ENCODE measurements around the gene TRIO.

TRIO gene

DNA sequence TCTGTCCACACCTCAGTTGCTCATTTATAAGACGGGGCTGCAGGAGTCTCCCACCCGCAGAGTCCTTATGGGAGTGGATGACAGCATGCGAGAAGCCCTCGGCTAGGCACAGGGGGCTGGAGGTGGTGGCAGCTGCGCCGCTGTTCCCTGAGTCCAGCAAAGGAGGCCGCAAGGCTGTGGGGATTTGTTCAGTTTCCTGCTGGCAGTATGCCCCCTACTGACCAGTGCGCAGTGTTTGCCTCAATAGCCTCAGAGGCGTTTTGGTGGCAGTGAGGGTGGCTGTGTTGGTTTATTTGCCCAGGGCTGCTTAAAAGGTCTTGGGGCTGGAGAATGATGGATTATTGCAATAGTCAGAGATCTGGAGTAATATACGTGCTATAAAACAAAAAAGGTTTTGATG, 262.1 kb downstream of the TRIO start:
- H2BK5ac ChIP-seq (ENCODE audit: low read length) = no peak overlapping the region
- H3K4me1 ChIP-seq (ENCODE audit: control insufficient read depth in 2 of 2, insufficient read depth in 1 of 2, low read depth in 1 of 2, low read length in 2 of 2) = peaks cover 0 to 4% of the 10 kb centered on the region in 2 donors

DNA sequence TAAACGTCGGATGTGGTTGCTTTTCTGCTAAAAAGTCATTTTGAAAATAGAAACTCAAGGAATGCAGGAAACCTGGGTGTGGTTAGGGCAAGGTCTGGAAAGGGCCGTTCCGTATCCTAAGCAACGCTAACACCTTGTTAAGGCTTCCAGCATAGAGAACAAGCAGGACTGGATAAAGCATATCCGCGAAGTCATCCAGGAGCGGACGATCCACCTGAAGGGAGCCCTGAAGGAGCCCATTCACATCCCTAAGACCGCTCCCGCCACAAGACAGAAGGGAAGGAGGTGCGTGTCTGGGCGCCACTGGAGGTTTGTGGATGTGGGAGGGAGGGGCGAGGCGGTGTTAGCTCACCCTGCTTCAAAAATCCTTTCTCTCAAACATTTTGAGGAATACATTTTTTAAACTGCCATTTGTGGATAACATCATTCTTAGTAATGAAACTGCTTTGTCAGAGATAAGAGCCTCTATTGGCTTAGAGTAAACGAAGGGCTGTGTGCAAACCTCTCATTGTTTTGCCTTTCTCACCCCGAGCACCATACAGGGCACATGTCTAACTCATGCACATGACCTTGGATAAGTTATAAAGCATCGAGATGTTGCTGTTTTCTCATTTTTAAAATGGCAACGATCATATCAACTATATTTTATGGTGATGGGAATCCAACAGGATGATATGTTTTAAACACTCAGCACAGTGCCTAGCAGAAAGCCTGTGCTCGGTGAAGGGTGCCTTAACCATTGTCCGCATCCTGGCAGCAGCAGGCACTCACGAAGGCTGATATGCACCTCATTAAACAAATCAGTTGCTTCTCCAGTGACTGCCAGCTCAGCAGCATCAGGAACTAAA, 262.8 kb downstream of the TRIO start:
- no CpG with 5 or more reads among the region's 22 CpGs for WGBS, 2 donors (ENCODE audit: extremely low coverage in 2 of 2, insufficient read length in 2 of 2, insufficient replicate concordance in 1 of 2)
- no peaks in the 10 kb centered on the region for H3K4me1 ChIP-seq (ENCODE audit: control insufficient read depth in 2 of 2, insufficient read depth in 1 of 2, low read depth in 1 of 2, low read length in 2 of 2)

More for the DNA sequence above, 262.1 kb downstream of the TRIO start:
- DNase-seq (ENCODE audit: low spot score) = no peak
- no CpG with 5 or more reads among the region's 10 CpGs for whole genome bisulfite sequencing, 2 donors (ENCODE audit: extremely low coverage in 2 of 2, insufficient read length in 2 of 2, insufficient replicate concordance in 1 of 2)
- Histone ChIP-seq H3K36me3 (replicated peaks in 1 of 2; ENCODE audit: control insufficient read depth in 2 of 2, insufficient read depth in 2 of 2, low read length in 2 of 2) (peaks cover 26 to 84% of the 10 kb centered on the region in 2 donors), H3K9me3 (replicated peaks in 1 of 2; ENCODE audit: control insufficient read depth in 2 of 2, insufficient read depth in 1 of 2, low read depth in 1 of 2, low read length in 2 of 2) (no peaks in the 10 kb centered on the region), H2AFZ (ENCODE audit: low read length) (no peak overlapping the region), H3K27ac (replicated peaks; ENCODE audit: low read length) (no peak overlapping the region), H2AK5ac (ENCODE audit: low read depth, low read length) (no peak overlapping the region), H3K14ac (ENCODE audit: low read length) (no peak overlapping the region), H3K27me3 (ENCODE audit: control insufficient read depth in 3 of 3, insufficient read depth in 3 of 3, low read depth in 1 of 3, low read length in 3 of 3) (peaks cover 0 to 1% (median 0%) of the 10 kb centered on the region in 3 experiments), H3K4me3 (ENCODE audit: low read length in 2 of 2) (no peak overlapping the region), H3K79me1 (ENCODE audit: low read depth, low read length) (peaks cover 4% of the 10 kb centered on the region), H3K23ac (ENCODE audit: low read depth, low read length, poor library complexity) (no peak overlapping the region), H2BK15ac (ENCODE audit: low read length) (no peak overlapping the region), H4K8ac (ENCODE audit: low read depth, low read length) (no peak overlapping the region), H3K18ac (ENCODE audit: low read length) (no peak overlapping the region), H3K9ac (ENCODE audit: low read depth, low read length, poor library complexity) (no peak overlapping the region), H2BK120ac (ENCODE audit: low read depth, low read length) (no peak overlapping the region), H2BK12ac (ENCODE audit: low read length) (no peak overlapping the region), H3K4ac (ENCODE audit: low read length) (no peak overlapping the region), H4K91ac (ENCODE audit: low read depth, low read length, poor library complexity) (no peak overlapping the region), H3K4me2 (ENCODE audit: insufficient read depth, low read length, poor library complexity, severe bottlenecking) (no peak overlapping the region)

DNA sequence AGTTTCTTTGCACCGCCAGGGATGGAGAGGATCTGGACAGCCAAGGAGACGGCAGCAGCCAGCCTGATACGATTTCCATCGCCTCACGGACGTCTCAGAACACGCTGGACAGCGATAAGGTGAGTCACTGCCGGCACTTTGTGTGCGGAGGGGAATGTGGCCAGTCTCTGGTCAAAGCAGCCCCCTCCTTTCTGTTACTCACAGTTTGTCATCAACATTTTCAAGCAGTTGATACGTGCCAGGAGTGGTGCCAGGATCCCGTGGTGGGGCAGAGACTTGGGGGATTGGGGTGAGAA, 263.4 kb downstream of the TRIO start:
- Histone ChIP-seq H3K23ac (ENCODE audit: low read depth, low read length, poor library complexity) (no peak overlapping the region), H3K36me3 (replicated peaks in 1 of 2; ENCODE audit: control insufficient read depth in 2 of 2, insufficient read depth in 2 of 2, low read length in 2 of 2) (peaks cover 26 to 84% of the 10 kb centered on the region in 2 donors), H2BK15ac (ENCODE audit: low read length) (no peak overlapping the region), H2AK5ac (ENCODE audit: low read depth, low read length) (no peak overlapping the region), H2BK5ac (ENCODE audit: low read length) (no peak overlapping the region), H2AFZ (ENCODE audit: low read length) (no peak overlapping the region), H3K14ac (ENCODE audit: low read length) (no peak overlapping the region), H3K27ac (replicated peaks; ENCODE audit: low read length) (no peak overlapping the region), H3K79me1 (ENCODE audit: low read depth, low read length) (peaks cover 4% of the 10 kb centered on the region), H3K4ac (ENCODE audit: low read length) (no peak overlapping the region), H3K27me3 (ENCODE audit: control insufficient read depth in 3 of 3, insufficient read depth in 3 of 3, low read depth in 1 of 3, low read length in 3 of 3) (peaks cover 0 to 1% (median 0%) of the 10 kb centered on the region in 3 experiments), H4K8ac (ENCODE audit: low read depth, low read length) (no peak overlapping the region), H2BK120ac (ENCODE audit: low read depth, low read length) (no peak overlapping the region), H3K4me2 (ENCODE audit: insufficient read depth, low read length, poor library complexity, severe bottlenecking) (no peak overlapping the region), H2BK12ac (ENCODE audit: low read length) (no peak overlapping the region), H3K4me1 (ENCODE audit: control insufficient read depth in 2 of 2, insufficient read depth in 1 of 2, low read depth in 1 of 2, low read length in 2 of 2) (no peaks in the 10 kb centered on the region), H4K91ac (ENCODE audit: low read depth, low read length, poor library complexity) (no peak overlapping the region), H3K9me3 (replicated peaks in 1 of 2; ENCODE audit: control insufficient read depth in 2 of 2, insufficient read depth in 1 of 2, low read depth in 1 of 2, low read length in 2 of 2) (no peaks in the 10 kb centered on the region), H3K18ac (ENCODE audit: low read length) (no peak overlapping the region), H3K4me3 (ENCODE audit: low read length in 2 of 2) (no peak overlapping the region), H3K9ac (ENCODE audit: low read depth, low read length, poor library complexity) (no peak overlapping the region)
- WGBS, 2 donors (ENCODE audit: extremely low coverage in 2 of 2, insufficient read length in 2 of 2, insufficient replicate concordance in 1 of 2) = no CpG with 5 or more reads among the region's 12 CpGs
- DNase-seq (ENCODE audit: low spot score) = no peak

More for the DNA sequence above, 262.8 kb downstream of the TRIO start:
- Histone ChIP-seq H3K9me3 (replicated peaks in 1 of 2; ENCODE audit: control insufficient read depth in 2 of 2, insufficient read depth in 1 of 2, low read depth in 1 of 2, low read length in 2 of 2) (no peaks in the 10 kb centered on the region), H3K18ac (ENCODE audit: low read length) (no peak overlapping the region), H2BK5ac (ENCODE audit: low read length) (no peak overlapping the region), H3K23ac (ENCODE audit: low read depth, low read length, poor library complexity) (no peak overlapping the region), H3K27me3 (ENCODE audit: control insufficient read depth in 3 of 3, insufficient read depth in 3 of 3, low read depth in 1 of 3, low read length in 3 of 3) (peaks cover 0 to 1% (median 0%) of the 10 kb centered on the region in 3 experiments), H3K36me3 (replicated peaks in 1 of 2; ENCODE audit: control insufficient read depth in 2 of 2, insufficient read depth in 2 of 2, low read length in 2 of 2) (peaks cover 26 to 84% of the 10 kb centered on the region in 2 donors), H3K4me3 (ENCODE audit: low read length in 2 of 2) (no peak overlapping the region), H4K91ac (ENCODE audit: low read depth, low read length, poor library complexity) (no peak overlapping the region), H2AK5ac (ENCODE audit: low read depth, low read length) (no peak overlapping the region), H2BK15ac (ENCODE audit: low read length) (no peak overlapping the region), H3K14ac (ENCODE audit: low read length) (no peak overlapping the region), H2BK120ac (ENCODE audit: low read depth, low read length) (no peak overlapping the region), H3K27ac (replicated peaks; ENCODE audit: low read length) (no peak overlapping the region), H3K79me1 (ENCODE audit: low read depth, low read length) (peaks cover 4% of the 10 kb centered on the region), H3K4me2 (ENCODE audit: insufficient read depth, low read length, poor library complexity, severe bottlenecking) (no peak overlapping the region), H3K4ac (ENCODE audit: low read length) (no peak overlapping the region), H2AFZ (ENCODE audit: low read length) (no peak overlapping the region), H3K9ac (ENCODE audit: low read depth, low read length, poor library complexity) (no peak overlapping the region), H4K8ac (ENCODE audit: low read depth, low read length) (no peak overlapping the region), H2BK12ac (ENCODE audit: low read length) (no peak overlapping the region)
- no peak for DNase-seq (ENCODE audit: low spot score)

DNA sequence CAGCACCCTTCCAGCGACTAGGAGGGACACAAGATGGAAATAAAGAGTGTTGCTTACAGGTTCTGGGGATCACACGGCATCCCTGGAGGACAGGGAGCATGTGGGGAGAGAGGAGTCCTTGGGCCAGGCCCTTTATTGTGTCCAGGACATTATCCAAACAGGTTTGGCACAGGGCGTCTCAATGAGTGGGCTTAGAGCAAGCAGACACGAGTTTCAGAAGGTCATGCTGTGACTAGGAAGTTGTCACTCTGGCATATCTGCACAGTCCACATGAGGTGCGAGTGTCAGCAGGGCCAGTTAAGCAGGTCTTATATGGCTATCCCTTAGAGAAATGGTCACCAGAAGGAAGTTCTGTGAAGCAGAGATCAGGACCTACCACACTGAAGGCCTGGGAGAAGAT, 263.9 kb downstream of the TRIO start:
- H2BK5ac ChIP-seq (ENCODE audit: low read length) = no peak overlapping the region
- peaks cover 4% of the 10 kb centered on the region for H3K79me1 ChIP-seq (ENCODE audit: low read depth, low read length)
- H2AFZ ChIP-seq (ENCODE audit: low read length) = no peak overlapping the region
- H2AK5ac ChIP-seq (ENCODE audit: low read depth, low read length) = no peak overlapping the region
- no peak overlapping the region for H3K4me3 ChIP-seq (ENCODE audit: low read length in 2 of 2)
- peaks cover 0 to 1% (median 0%) of the 10 kb centered on the region in 3 experiments for H3K27me3 ChIP-seq (ENCODE audit: control insufficient read depth in 3 of 3, insufficient read depth in 3 of 3, low read depth in 1 of 3, low read length in 3 of 3)
- H3K9ac ChIP-seq (ENCODE audit: low read depth, low read length, poor library complexity) = no peak overlapping the region
- no peak overlapping the region for H2BK12ac ChIP-seq (ENCODE audit: low read length)
- no peak overlapping the region for H3K14ac ChIP-seq (ENCODE audit: low read length)
- peaks cover 26 to 84% of the 10 kb centered on the region in 2 donors for H3K36me3 ChIP-seq (replicated peaks in 1 of 2; ENCODE audit: control insufficient read depth in 2 of 2, insufficient read depth in 2 of 2, low read length in 2 of 2)
- WGBS, 2 donors (ENCODE audit: extremely low coverage in 2 of 2, insufficient read length in 2 of 2, insufficient replicate concordance in 1 of 2) = no CpG with 5 or more reads among the region's 5 CpGs
- no peaks in the 10 kb centered on the region for H3K9me3 ChIP-seq (replicated peaks in 1 of 2; ENCODE audit: control insufficient read depth in 2 of 2, insufficient read depth in 1 of 2, low read depth in 1 of 2, low read length in 2 of 2)
- H3K18ac ChIP-seq (ENCODE audit: low read length) = no peak overlapping the region
- H3K4me1 ChIP-seq (ENCODE audit: control insufficient read depth in 2 of 2, insufficient read depth in 1 of 2, low read depth in 1 of 2, low read length in 2 of 2) = no peaks in the 10 kb centered on the region
- no peak overlapping the region for H4K8ac ChIP-seq (ENCODE audit: low read depth, low read length)
- H3K23ac ChIP-seq (ENCODE audit: low read depth, low read length, poor library complexity) = no peak overlapping the region
- no peak overlapping the region for H4K91ac ChIP-seq (ENCODE audit: low read depth, low read length, poor library complexity)
- H3K4ac ChIP-seq (ENCODE audit: low read length) = no peak overlapping the region
- no peak overlapping the region for H2BK120ac ChIP-seq (ENCODE audit: low read depth, low read length)
- H3K4me2 ChIP-seq (ENCODE audit: insufficient read depth, low read length, poor library complexity, severe bottlenecking) = no peak overlapping the region
- no peak for DNase-seq (ENCODE audit: low spot score)
- H3K27ac ChIP-seq (replicated peaks; ENCODE audit: low read length) = no peak overlapping the region
- no peak overlapping the region for H2BK15ac ChIP-seq (ENCODE audit: low read length)

All from neuronal stem cell (in vitro differentiated cells).